ENCODE measurements around the gene CAMK2B. TPM values are rescaled to one million over a fixed set of nuclear protein-coding genes. Genes with fewer than 3 reads are reported as not detected.

Gene CAMK2B
- total RNA-seq, 5 donors from 2014 or later (not counting 1 experiment from before 2014, with no cell fraction given) = 0.35 TPM; not detected in 4

DNA sequence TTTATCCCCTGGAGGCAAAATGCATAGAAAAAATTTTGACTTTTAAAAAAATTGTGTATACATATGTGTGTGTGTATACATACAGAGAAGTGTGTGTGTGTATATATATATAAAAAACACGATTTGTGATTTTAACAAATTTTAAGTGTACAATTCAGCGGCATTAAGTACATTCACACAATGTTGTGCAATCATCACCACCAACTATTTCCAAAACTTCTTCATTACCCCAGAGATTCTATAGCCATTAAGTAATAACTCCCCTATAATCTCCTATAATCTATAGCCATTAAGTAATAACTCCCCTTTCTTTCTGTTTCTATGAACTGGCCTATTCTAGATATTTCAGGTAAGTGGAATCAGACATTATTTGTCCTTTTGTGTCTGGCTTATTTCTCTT lies 20.7 kb upstream of the CAMK2B start:
- Histone ChIP-seq H3K4me1 (ENCODE audit: control insufficient read depth in 1 of 2, extremely low read depth in 1 of 2, insufficient read depth in 2 of 2, low read length in 2 of 2) (no peaks in the 10 kb centered on the region), H3K36me3 (ENCODE audit: control insufficient read depth in 2 of 2, extremely low read depth in 1 of 2, insufficient read depth in 1 of 2, low read length in 1 of 2) (no peaks in the 10 kb centered on the region), H3K9me3 (no peaks in the 10 kb centered on the region), H3K27ac (ENCODE audit: low read length) (no peak overlapping the region), H3K4me3 (ENCODE audit: control insufficient read depth in 1 of 2, extremely low read depth in 1 of 2, low read length in 1 of 2) (no peak overlapping the region), H3K27me3 (replicated peaks in 1 of 2; ENCODE audit: control insufficient read depth in 2 of 2, extremely low read depth in 1 of 2, insufficient read depth in 2 of 2, low read length in 1 of 2) (peaks cover 0 to 30% of the 10 kb centered on the region in 2 experiments)
- POLR2A ChIA-PET = no interaction called here
- no CpG with 5 or more reads among the region's 2 CpGs for WGBS (ENCODE audit: insufficient coverage)
- ATAC-seq (replicated peaks in 1 of 4) = no peak
- no peak overlapping the region for H3K27ac Mint-ChIP-seq
- H3K9me3 Mint-ChIP-seq = peaks cover 0 to 12% (median 9%) of the 10 kb centered on the region in 3 donors
- CTCF ChIA-PET = no interaction called here
- peaks cover 12% of the 10 kb centered on the region for H3K36me3 Mint-ChIP-seq
- H3K4me3 Mint-ChIP-seq = no peak overlapping the region
- no peaks in the 10 kb centered on the region for H3K4me1 Mint-ChIP-seq
- H3K27me3 Mint-ChIP-seq = peaks cover 32 to 33% of the 10 kb centered on the region in 2 donors
- no peak for DNase-seq

DNA sequence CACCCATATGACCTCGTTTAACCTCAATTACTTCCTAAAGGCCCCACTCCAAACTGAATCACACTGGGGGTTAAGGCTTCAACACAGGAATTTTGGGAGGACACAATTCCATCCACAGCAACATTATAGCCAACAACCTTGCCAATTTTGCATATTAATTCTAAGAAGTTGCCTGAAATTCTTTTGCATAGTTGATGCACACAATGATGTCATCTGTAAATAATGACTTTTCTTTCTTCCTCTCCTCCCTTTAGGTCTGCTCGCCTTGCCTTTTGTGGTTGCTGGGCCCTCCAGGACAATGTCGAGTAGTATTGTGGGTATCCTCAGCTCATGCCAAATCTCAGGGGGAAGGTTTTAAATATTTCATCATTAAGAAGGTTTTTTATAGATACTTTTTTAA lies 16.0 kb upstream of the CAMK2B start:
- Histone ChIP-seq H3K4me1 (ENCODE audit: control insufficient read depth in 1 of 2, extremely low read depth in 1 of 2, insufficient read depth in 2 of 2, low read length in 2 of 2) (no peaks in the 10 kb centered on the region), H3K36me3 (ENCODE audit: control insufficient read depth in 2 of 2, extremely low read depth in 1 of 2, insufficient read depth in 1 of 2, low read length in 1 of 2) (no peaks in the 10 kb centered on the region), H3K9me3 (no peaks in the 10 kb centered on the region), H3K27ac (ENCODE audit: low read length) (no peak overlapping the region), H3K27me3 (replicated peaks in 1 of 2; ENCODE audit: control insufficient read depth in 2 of 2, extremely low read depth in 1 of 2, insufficient read depth in 2 of 2, low read length in 1 of 2) (peaks cover 0 to 11% of the 10 kb centered on the region in 2 experiments), H3K4me3 (ENCODE audit: control insufficient read depth in 1 of 2, extremely low read depth in 1 of 2, low read length in 1 of 2) (no peak overlapping the region)
- no CpG with 5 or more reads among the region's 3 CpGs for WGBS (ENCODE audit: insufficient coverage)
- POLR2A ChIA-PET = no interaction called here
- Mint-ChIP-seq H3K4me1 (no peaks in the 10 kb centered on the region), H3K9me3 (peaks cover 10 to 13% (median 11%) of the 10 kb centered on the region in 3 donors), H3K27me3 (peaks cover 8 to 18% of the 10 kb centered on the region in 2 donors), H3K36me3 (no peaks in the 10 kb centered on the region), H3K4me3 (no peak overlapping the region), H3K27ac (no peak overlapping the region)
- CTCF ChIA-PET = no interaction called here
- DNase-seq (no peak), ATAC-seq (replicated peaks in 1 of 4) (no peak)

GRCh38 chr7:44338600-44338999 lies 13.2 kb upstream of the CAMK2B start:
- Mint-ChIP-seq H3K27me3 (peaks cover 5 to 8% of the 10 kb centered on the region in 2 donors), H3K4me3 (no peak overlapping the region), H3K27ac (no peak overlapping the region), H3K36me3 (no peaks in the 10 kb centered on the region), H3K4me1 (no peaks in the 10 kb centered on the region), H3K9me3 (peaks cover 14 to 20% (median 14%) of the 10 kb centered on the region in 3 donors)
- no peak overlapping the region for H3K4me3 ChIP-seq (ENCODE audit: control insufficient read depth in 1 of 2, extremely low read depth in 1 of 2, low read length in 1 of 2)
- no peaks in the 10 kb centered on the region for H3K36me3 ChIP-seq (ENCODE audit: control insufficient read depth in 2 of 2, extremely low read depth in 1 of 2, insufficient read depth in 1 of 2, low read length in 1 of 2)
- H3K27ac ChIP-seq (ENCODE audit: low read length) = no peak overlapping the region
- WGBS (ENCODE audit: insufficient coverage) = no CpG with 5 or more reads among the region's 3 CpGs
- ChIA-PET CTCF (no interaction called here), POLR2A (no interaction called here)
- no peaks in the 10 kb centered on the region for H3K9me3 ChIP-seq
- no peak for DNase-seq
- peaks cover 0 to 20% of the 10 kb centered on the region in 2 experiments for H3K27me3 ChIP-seq (replicated peaks in 1 of 2; ENCODE audit: control insufficient read depth in 2 of 2, extremely low read depth in 1 of 2, insufficient read depth in 2 of 2, low read length in 1 of 2)
- ATAC-seq (replicated peaks in 1 of 4) = peak in 1 of 4 experiments; percentile 55
- no peaks in the 10 kb centered on the region for H3K4me1 ChIP-seq (ENCODE audit: control insufficient read depth in 1 of 2, extremely low read depth in 1 of 2, insufficient read depth in 2 of 2, low read length in 2 of 2)

- peaks cover 14 to 20% (median 14%) of the 10 kb centered on the region in 3 donors for H3K9me3 Mint-ChIP-seq
Measured at GRCh38 chr7:44336491-44336890, 11.1 kb upstream of the CAMK2B start.

GRCh38 chr7:44335184-44335583 lies 9.8 kb upstream of the CAMK2B start:
- H3K36me3 ChIP-seq (ENCODE audit: control insufficient read depth in 2 of 2, extremely low read depth in 1 of 2, insufficient read depth in 1 of 2, low read length in 1 of 2) = no peaks in the 10 kb centered on the region
- no peaks in the 10 kb centered on the region for H3K9me3 ChIP-seq
- CTCF ChIA-PET = no interaction called here
- H3K27ac ChIP-seq (ENCODE audit: low read length) = no peak overlapping the region
- no peak overlapping the region for H3K4me3 Mint-ChIP-seq
- H3K27me3 ChIP-seq (replicated peaks in 1 of 2; ENCODE audit: control insufficient read depth in 2 of 2, extremely low read depth in 1 of 2, insufficient read depth in 2 of 2, low read length in 1 of 2) = peaks cover 0 to 20% of the 10 kb centered on the region in 2 experiments
- H3K9me3 Mint-ChIP-seq = peaks cover 14 to 20% (median 14%) of the 10 kb centered on the region in 3 donors
- WGBS (ENCODE audit: insufficient coverage) = 62% methylated on average over 1 of the region's 4 CpGs
- peaks cover 6 to 8% of the 10 kb centered on the region in 2 donors for H3K27me3 Mint-ChIP-seq
- H3K27ac Mint-ChIP-seq = no peak overlapping the region
- DNase-seq (no peak), ATAC-seq (replicated peaks in 1 of 4) (no peak)
- H3K36me3 Mint-ChIP-seq = no peaks in the 10 kb centered on the region
- POLR2A ChIA-PET = no interaction called here
- H3K4me3 ChIP-seq (ENCODE audit: control insufficient read depth in 1 of 2, extremely low read depth in 1 of 2, low read length in 1 of 2) = no peak overlapping the region
- no peaks in the 10 kb centered on the region for H3K4me1 ChIP-seq (ENCODE audit: control insufficient read depth in 1 of 2, extremely low read depth in 1 of 2, insufficient read depth in 2 of 2, low read length in 2 of 2)
- H3K4me1 Mint-ChIP-seq = no peaks in the 10 kb centered on the region

More at GRCh38 chr7:44336491-44336890, 11.1 kb upstream of the CAMK2B start:
- Mint-ChIP-seq H3K4me3 (no peak overlapping the region), H3K36me3 (no peaks in the 10 kb centered on the region), H3K27me3 (peaks cover 6 to 8% of the 10 kb centered on the region in 2 donors), H3K27ac (no peak overlapping the region), H3K4me1 (no peaks in the 10 kb centered on the region)
- H3K27me3 ChIP-seq (replicated peaks in 1 of 2; ENCODE audit: control insufficient read depth in 2 of 2, extremely low read depth in 1 of 2, insufficient read depth in 2 of 2, low read length in 1 of 2) = peaks cover 0 to 20% of the 10 kb centered on the region in 2 experiments
- no peak overlapping the region for H3K4me3 ChIP-seq (ENCODE audit: control insufficient read depth in 1 of 2, extremely low read depth in 1 of 2, low read length in 1 of 2)
- DNase-seq (no peak), ATAC-seq (replicated peaks in 1 of 4) (no peak)
- no peaks in the 10 kb centered on the region for H3K36me3 ChIP-seq (ENCODE audit: control insufficient read depth in 2 of 2, extremely low read depth in 1 of 2, insufficient read depth in 1 of 2, low read length in 1 of 2)
- CTCF ChIA-PET = no interaction called here
- 94% methylated on average over 7 of the region's 11 CpGs for WGBS (ENCODE audit: insufficient coverage)
- H3K27ac ChIP-seq (ENCODE audit: low read length) = no peak overlapping the region
- no peaks in the 10 kb centered on the region for H3K9me3 ChIP-seq
- no peaks in the 10 kb centered on the region for H3K4me1 ChIP-seq (ENCODE audit: control insufficient read depth in 1 of 2, extremely low read depth in 1 of 2, insufficient read depth in 2 of 2, low read length in 2 of 2)
- POLR2A ChIA-PET = no interaction called here

DNA sequence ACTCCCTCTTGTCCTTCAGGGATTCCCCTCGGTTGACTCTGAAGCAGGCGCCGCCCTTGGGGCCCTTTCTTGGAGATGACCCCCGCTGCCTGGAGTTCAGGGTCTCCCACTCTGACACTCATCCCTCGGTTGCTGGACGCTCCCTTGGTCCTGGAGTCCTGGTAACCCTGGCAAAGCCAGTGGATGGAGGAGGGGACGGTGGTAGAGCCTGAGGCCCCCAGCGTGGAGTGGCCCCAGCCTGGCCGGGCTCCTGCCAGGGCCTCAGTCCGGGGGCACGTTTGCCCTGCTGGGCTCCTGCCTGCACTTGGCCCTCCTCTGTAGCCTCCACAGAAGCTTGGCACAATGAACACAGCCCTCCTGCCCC lies 9.3 kb upstream of the CAMK2B start:
- no peaks in the 10 kb centered on the region for H3K36me3 Mint-ChIP-seq
- H3K4me1 Mint-ChIP-seq = no peaks in the 10 kb centered on the region
- Histone ChIP-seq H3K27ac (ENCODE audit: low read length) (no peak overlapping the region), H3K27me3 (replicated peaks in 1 of 2; ENCODE audit: control insufficient read depth in 2 of 2, extremely low read depth in 1 of 2, insufficient read depth in 2 of 2, low read length in 1 of 2) (peaks cover 0 to 24% of the 10 kb centered on the region in 2 experiments), H3K36me3 (ENCODE audit: control insufficient read depth in 2 of 2, extremely low read depth in 1 of 2, insufficient read depth in 1 of 2, low read length in 1 of 2) (no peaks in the 10 kb centered on the region), H3K4me3 (ENCODE audit: control insufficient read depth in 1 of 2, extremely low read depth in 1 of 2, low read length in 1 of 2) (no peak overlapping the region), H3K9me3 (no peaks in the 10 kb centered on the region), H3K4me1 (ENCODE audit: control insufficient read depth in 1 of 2, extremely low read depth in 1 of 2, insufficient read depth in 2 of 2, low read length in 2 of 2) (no peaks in the 10 kb centered on the region)
- peaks cover 14 to 20% (median 14%) of the 10 kb centered on the region in 3 donors for H3K9me3 Mint-ChIP-seq
- no peak overlapping the region for H3K4me3 Mint-ChIP-seq
- DNase-seq (no peak), ATAC-seq (replicated peaks in 1 of 4) (no peak)
- peaks cover 6 to 8% of the 10 kb centered on the region in 2 donors for H3K27me3 Mint-ChIP-seq
- ChIA-PET POLR2A (no interaction called here), CTCF (no interaction called here)
- H3K27ac Mint-ChIP-seq = no peak overlapping the region
- 92% methylated on average over 11 of the region's 11 CpGs for WGBS (ENCODE audit: insufficient coverage)
